Glutamatergic neuron (in vitro differentiated cells): ENCODE results near the gene ZNF469. TPM values are rescaled to one million over a fixed set of nuclear protein-coding genes. Genes with fewer than 3 reads are reported as not detected.

Source experiments
- DNase-seq: peaks from one replicate; pipeline ENCODE4 v3.0.0; 2022
- H3K27ac Mint-ChIP-seq: one replicate; pipeline ENCODE4 v1.8.0; 2020; ENCODE audit warnings: mild to moderate bottlenecking, mixed read lengths, inconsistent platforms; ENCODE audit not compliant: unreplicated experiment
- H3K27me3 Mint-ChIP-seq: one replicate; pipeline ENCODE4 v1.8.0; 2020; ENCODE audit warnings: mild to moderate bottlenecking, moderate library complexity, mixed read lengths, inconsistent platforms; ENCODE audit not compliant: unreplicated experiment
- H3K36me3 Mint-ChIP-seq: one replicate; pipeline ENCODE4 v1.8.0; 2020; ENCODE audit warnings: mild to moderate bottlenecking, mixed read lengths, inconsistent platforms; ENCODE audit not compliant: unreplicated experiment
- H3K4me1 Mint-ChIP-seq: one replicate; pipeline ENCODE4 v1.8.0; 2020; ENCODE audit warnings: mild to moderate bottlenecking, low read depth, mixed read lengths, inconsistent platforms; ENCODE audit not compliant: unreplicated experiment
- H3K4me3 Mint-ChIP-seq: one replicate; pipeline ENCODE4 v1.8.0; 2020; ENCODE audit warnings: mild to moderate bottlenecking, mixed read lengths, inconsistent platforms; ENCODE audit not compliant: unreplicated experiment
- H3K9me3 Mint-ChIP-seq: one replicate; pipeline ENCODE4 v1.8.0; 2020; ENCODE audit warnings: mild to moderate bottlenecking, moderate library complexity, mixed read lengths, inconsistent platforms; ENCODE audit not compliant: unreplicated experiment
- CTCF ChIP-seq: fragments of 200-600 bp; sonication (generic); IDR thresholded peaks from one replicate; pipeline ENCODE4 v1.5.0; 2021; ENCODE audit not compliant: partially characterized antibody, unreplicated experiment
- total RNA-seq: library from RNA; stranded (reverse); fragmentation: NEBNext Ultra II Directional; extraction: Animal tissue kit (Norgen Biotek cat#: 25700); gene quantifications from one replicate; pipeline ENCODE4 v1.2.1, GENCODE V29; 2021; ENCODE audit not compliant: unreplicated experiment

ZNF469 gene
- total RNA-seq, 1 donor from 2014 or later = 0.56 TPM

GRCh38 chr16:88337021-88337420 is 45.7 kb upstream of the ZNF469 start:
- Mint-ChIP-seq H3K36me3 (peaks cover 14% of the 10 kb centered on the region), H3K27ac (no peak overlapping the region), H3K4me1 (no peaks in the 10 kb centered on the region), H3K27me3 (peaks cover 6% of the 10 kb centered on the region), H3K9me3 (peaks cover 5% of the 10 kb centered on the region), H3K4me3 (no peak overlapping the region)
- DNase-seq = no peak
- no peak for TF ChIP-seq CTCF

GRCh38 chr16:88337538-88337937 is 45.2 kb upstream of the ZNF469 start:
- Mint-ChIP-seq H3K27ac (no peak overlapping the region), H3K9me3 (peaks cover 5% of the 10 kb centered on the region), H3K27me3 (peaks cover 6% of the 10 kb centered on the region), H3K4me3 (no peak overlapping the region), H3K36me3 (peaks cover 14% of the 10 kb centered on the region), H3K4me1 (no peaks in the 10 kb centered on the region)
- no peak for TF ChIP-seq CTCF
- no peak for DNase-seq

- Mint-ChIP-seq H3K27ac (no peak overlapping the region), H3K9me3 (peaks cover 7% of the 10 kb centered on the region), H3K4me3 (no peak overlapping the region), H3K4me1 (no peaks in the 10 kb centered on the region), H3K27me3 (peaks cover 6% of the 10 kb centered on the region), H3K36me3 (peaks cover 14% of the 10 kb centered on the region)
- TF ChIP-seq CTCF = peak; percentile 28
- DNase-seq = no peak
These were observed 44.6 kb upstream of the ZNF469 start for GRCh38 chr16:88338111-88338510.

- Mint-ChIP-seq H3K27me3 (peaks cover 10% of the 10 kb centered on the region), H3K36me3 (peaks cover 18% of the 10 kb centered on the region), H3K4me1 (no peaks in the 10 kb centered on the region), H3K27ac (no peak overlapping the region), H3K4me3 (no peak overlapping the region), H3K9me3 (peaks cover 8% of the 10 kb centered on the region)
- no peak for TF ChIP-seq CTCF
- DNase-seq = no peak
These were observed 43.9 kb upstream of the ZNF469 start for GRCh38 chr16:88338896-88339295.

GRCh38 chr16:88339930-88340754 is 42.6 kb upstream of the ZNF469 start:
- Mint-ChIP-seq H3K27me3 (peaks cover 7% of the 10 kb centered on the region), H3K36me3 (peaks cover 14% of the 10 kb centered on the region), H3K27ac (no peak overlapping the region), H3K9me3 (peaks cover 5% of the 10 kb centered on the region), H3K4me3 (no peak overlapping the region), H3K4me1 (no peaks in the 10 kb centered on the region)
- TF ChIP-seq CTCF = no peak
- DNase-seq = no peak
